A549 (cell line): Measurements from ENCODE around the gene PSMD5. TPM values are rescaled to one million over a fixed set of nuclear protein-coding genes. Genes with fewer than 3 reads are reported as not detected.
"Not testable (repeated sequence)": the region's sequence is repeated elsewhere in the genome, so short reads cannot be mapped to it uniquely, and the experiment has no call there.

Experiments used
- ATAC-seq, 2 experiments: fragments of 200-7000 bp in 1 of 2; fragments of >200 bp in 1 of 2; cut with Nextera tagmentation in 1 of 2; cut with Tn5 transposase in 1 of 2; 3 replicates each; pipeline versions ENCODE4 v1.8.0 to v1.9.1; 2018 to 2020; ENCODE audit warnings: mild to moderate bottlenecking in 1 of 2, moderate library complexity in 1 of 2
- CTCF ChIA-PET: fragments of 300-600 bp; sonication (Branson Sonifier 250); formaldehyde crosslinking; extraction: SDS; loops from one replicate; lab custom pipeline; 2021; ENCODE audit warnings: antibody characterized with exemption, inconsistent platforms; lab: Yijun Ruan, JAX
- POLR2A ChIA-PET: fragments of 350-600 bp; formaldehyde crosslinking; extraction: SDS; loops from one replicate; lab custom pipeline; 2021; ENCODE audit warnings: antibody characterized with exemption, inconsistent platforms; lab: Yijun Ruan, JAX
- DNase-seq, 2 experiments: peaks; one replicate each; pipeline versions ENCODE4 v3.0.0 to v3.0.0-alpha.2; 2011 to 2016; ENCODE audit warnings: low read depth in 1 of 2, low spot score in 1 of 2
- FAIRE-seq: peaks from 2 replicates; lab custom pipeline; 2011; peaks lifted over from hg19 to GRCh38; lab: Jason Lieb, UNC
- H3K27ac ChIP-seq, 2 experiments: fragments of >200 bp; sonication (Bioruptor Twin); formaldehyde crosslinking; 3 replicates each; pipeline ENCODE4 v1.5.1; 2016 to 2017
- H3K4me1 ChIP-seq: fragments of >200 bp; sonication (Bioruptor Twin); formaldehyde crosslinking; 3 replicates; pipeline ENCODE4 v1.6.1; 2016
- H3K4me2 ChIP-seq: fragments of >200 bp; sonication (Bioruptor Twin); formaldehyde crosslinking; 3 replicates; pipeline ENCODE4 v1.6.1; 2016
- H3K4me3 ChIP-seq: fragments of >200 bp; sonication (Bioruptor Twin); formaldehyde crosslinking; 3 replicates; pipeline ENCODE4 v1.5.1; 2016
- H3K9me3 ChIP-seq: fragments of >200 bp; sonication (Bioruptor Twin); formaldehyde crosslinking; 3 replicates; pipeline ENCODE4 v1.6.1; 2016
- CHD4 ChIP-seq: fragments of 200-600 bp; sonication (generic); IDR thresholded peaks from 2 replicates; pipeline ENCODE4 v1.6.1; 2016; ENCODE audit warnings: antibody characterized with exemption, mild to moderate bottlenecking, borderline replicate concordance
- EHF ChIP-seq: fragments of 250-450 bp; sonication (Bioruptor Pico); IDR thresholded peaks from 2 replicates; pipeline ENCODE4 v1.5.0; 2020; ENCODE audit warnings: mild to moderate bottlenecking
- FOSL2 ChIP-seq, 2 experiments: fragments of 450-650 bp in 1 of 2; fragments of >200 bp in 1 of 2; sonication (Bioruptor Twin) in 1 of 2; formaldehyde crosslinking; IDR thresholded peaks; 2 replicates each; pipeline versions ENCODE4 v1.5.0 to v1.6.1; 2016 to 2020; ENCODE audit warnings: mild to moderate bottlenecking in 1 of 2, moderate library complexity in 1 of 2
- KDM5A ChIP-seq: fragments of 200-600 bp; sonication (generic); IDR thresholded peaks from 2 replicates; pipeline ENCODE4 v1.6.1; 2016; ENCODE audit warnings: antibody characterized with exemption, mild to moderate bottlenecking
- MAZ ChIP-seq: fragments of 150-350 bp; IDR thresholded peaks from 2 replicates; pipeline ENCODE4 v1.6.1; 2014; ENCODE audit warnings: antibody characterized with exemption, low read depth, low read length, borderline replicate concordance
- MYC ChIP-seq: IDR thresholded peaks from 2 replicates; pipeline ENCODE4 v1.6.1; 2012; ENCODE audit warnings: mild to moderate bottlenecking, inconsistent platforms, low read length, improper control_type of control experiment, borderline replicate concordance
- NPAS2 ChIP-seq: fragments of 250-450 bp; sonication (Bioruptor Pico); IDR thresholded peaks from 2 replicates; pipeline ENCODE4 v1.8.0; 2022; ENCODE audit warnings: mild to moderate bottlenecking, moderate library complexity, borderline replicate concordance
- PHF8 ChIP-seq: fragments of 200-600 bp; sonication (generic); IDR thresholded peaks from 2 replicates; pipeline ENCODE4 v1.6.1; 2016; ENCODE audit warnings: low read depth, mild to moderate bottlenecking, antibody characterized with exemption, moderate library complexity, borderline replicate concordance
- POLR2AphosphoS2 ChIP-seq: conservative IDR thresholded peaks from 2 replicates; pipeline ENCODE4 v1.6.1; 2012; ENCODE audit warnings: low read length, improper control_type of control experiment, inconsistent platforms
- RAD21 ChIP-seq, 2 experiments: fragments of >200 bp in 1 of 2; sonication (Bioruptor Twin) in 1 of 2; formaldehyde crosslinking in 1 of 2; IDR thresholded peaks in 1 of 2; conservative IDR thresholded peaks in 1 of 2; 2 replicates in 1 of 2; 3 replicates in 1 of 2; pipeline ENCODE4 v1.6.1; 2012 to 2018; ENCODE audit warnings: inconsistent platforms in 1 of 2
- RARB ChIP-seq: fragments of 250-450 bp; sonication (Bioruptor Pico); IDR thresholded peaks from 2 replicates; pipeline ENCODE4 v1.8.0; 2021; ENCODE audit warnings: mild to moderate bottlenecking, moderate library complexity
- SREBF2 ChIP-seq: fragments of 450-650 bp; IDR thresholded peaks from 2 replicates; pipeline ENCODE4 v1.6.1; 2014; ENCODE audit warnings: mild to moderate bottlenecking, moderate library complexity
- TFCP2L1 ChIP-seq: fragments of 250-450 bp; sonication (Bioruptor Pico); IDR thresholded peaks from 2 replicates; pipeline ENCODE4 v1.5.0; 2021; ENCODE audit warnings: mild to moderate bottlenecking
- TP53 ChIP-seq: fragments of 250-450 bp; sonication (Bioruptor Pico); IDR thresholded peaks from 2 replicates; pipeline ENCODE4 v1.5.0; 2021; ENCODE audit warnings: mild to moderate bottlenecking, moderate library complexity
- WGBS: methylation state at CpG from one replicate; pipeline ENCODE4 v1.1.6; 2017; ENCODE audit errors: missing lambda C conversion rate; 5-methylcytosine and 5-hydroxymethylcytosine counted together
- polyA plus RNA-seq, 4 experiments: library from polyadenylated mRNA; depleted of rRNA in 3 of 4; stranded (reverse); fragments of >200 nt; fragmentation: RNase III in 1 of 4; extraction: RNeasy Plus Mini Kit Qiagen cat#74134 plus additional on column Dnase treatment in 1 of 4; gene quantifications; 2 replicates in 3 of 4; 3 replicates in 1 of 4; pipeline ENCODE4 v1.2.3, GENCODE V29; 2011 to 2017
- TF ChIP-seq, protein P1 (sequence below): fragments of 250-450 bp; sonication (Bioruptor Pico); IDR thresholded peaks from 2 replicates; pipeline ENCODE4 v1.5.0; 2020; ENCODE audit warnings: low read depth, mild to moderate bottlenecking, moderate library complexity
- TF ChIP-seq, protein P2 (sequence below): fragments of 150-350 bp; IDR thresholded peaks from 2 replicates; pipeline ENCODE4 v1.6.1; 2014; ENCODE audit warnings: low read depth, mild to moderate bottlenecking, low read length

The PSMD5 gene
- polyA plus RNA-seq, 2 of the 4 experiments (the other 2 are of a cell fraction) = 34.6 to 63.7 TPM

DNA sequence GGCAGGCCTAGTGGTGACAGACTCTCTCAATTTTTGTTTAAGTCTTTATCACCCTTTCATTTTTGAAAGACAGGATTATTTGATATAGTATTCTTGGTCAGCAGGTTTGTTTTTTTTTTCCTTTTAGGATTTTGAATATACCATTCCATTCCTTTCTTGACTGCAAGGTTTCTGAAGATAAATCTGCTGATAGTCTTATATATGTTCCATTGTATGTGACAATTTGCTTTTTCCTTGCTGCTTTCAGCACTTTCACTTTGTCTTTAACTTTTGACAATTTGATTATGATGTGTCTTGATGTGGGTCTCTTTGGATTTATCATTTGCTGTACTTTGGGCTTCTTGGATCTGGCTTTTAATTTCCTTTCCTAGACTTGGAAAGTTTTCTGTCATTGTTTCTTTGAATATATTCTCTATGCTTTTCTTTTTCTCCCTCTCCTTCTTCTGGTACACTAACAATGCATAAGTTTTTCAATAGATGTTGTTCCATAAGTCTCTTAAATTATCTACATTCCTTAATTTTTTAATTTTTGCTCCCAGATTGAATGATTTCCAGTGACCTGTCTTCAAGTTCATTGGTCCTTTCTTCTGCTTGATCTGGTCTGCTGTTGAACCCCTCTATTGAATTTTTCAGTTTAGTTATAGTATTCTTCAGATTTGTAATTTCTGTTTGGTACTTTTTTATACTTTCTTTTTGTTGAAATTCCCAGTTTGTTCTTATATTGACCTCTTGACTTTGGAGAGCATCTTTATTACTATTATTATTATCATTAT lies 34.9 kb downstream of the PSMD5 start:
- ChIA-PET POLR2A (no interaction called here), CTCF (interaction anchor here (0.7 to 1.1 kb wide), 3 partner anchors 15 to 52 kb away, joined by 3 to 4 read pairs (median 3); partner anchors contain the start of gene FBXW2)
- no peak for TF ChIP-seq PHF8
- TF ChIP-seq, protein P1, sequence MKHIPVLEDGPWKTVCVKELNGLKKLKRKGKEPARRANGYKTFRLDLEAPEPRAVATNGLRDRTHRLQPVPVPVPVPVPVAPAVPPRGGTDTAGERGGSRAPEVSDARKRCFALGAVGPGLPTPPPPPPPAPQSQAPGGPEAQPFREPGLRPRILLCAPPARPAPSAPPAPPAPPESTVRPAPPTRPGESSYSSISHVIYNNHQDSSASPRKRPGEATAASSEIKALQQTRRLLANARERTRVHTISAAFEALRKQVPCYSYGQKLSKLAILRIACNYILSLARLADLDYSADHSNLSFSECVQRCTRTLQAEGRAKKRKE (CRISPR knock-in tag) = no peak
- TF ChIP-seq EHF = no peak
- TF ChIP-seq NPAS2 = no peak
- no peak for TF ChIP-seq TP53 (CRISPR knock-in tag)
- TF ChIP-seq, protein P2, sequence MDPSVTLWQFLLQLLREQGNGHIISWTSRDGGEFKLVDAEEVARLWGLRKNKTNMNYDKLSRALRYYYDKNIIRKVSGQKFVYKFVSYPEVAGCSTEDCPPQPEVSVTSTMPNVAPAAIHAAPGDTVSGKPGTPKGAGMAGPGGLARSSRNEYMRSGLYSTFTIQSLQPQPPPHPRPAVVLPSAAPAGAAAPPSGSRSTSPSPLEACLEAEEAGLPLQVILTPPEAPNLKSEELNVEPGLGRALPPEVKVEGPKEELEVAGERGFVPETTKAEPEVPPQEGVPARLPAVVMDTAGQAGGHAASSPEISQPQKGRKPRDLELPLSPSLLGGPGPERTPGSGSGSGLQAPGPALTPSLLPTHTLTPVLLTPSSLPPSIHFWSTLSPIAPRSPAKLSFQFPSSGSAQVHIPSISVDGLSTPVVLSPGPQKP = no peak
- no peak for TF ChIP-seq RAD21 (conservative IDR thresholded peaks at IDR 0.05 in 1 of 2, IDR thresholded peaks at IDR 0.05 in 1 of 2)
- TF ChIP-seq SREBF2 = no peak
- no peak for TF ChIP-seq RARB (CRISPR knock-in tag)
- no peak for TF ChIP-seq MAZ
- FAIRE-seq (no peak), DNase-seq (no peak), ATAC-seq (no peak)
- H3K4me3 ChIP-seq = no peak overlapping the region
- H3K9me3 ChIP-seq = peaks cover 39% of the 10 kb centered on the region
- no peak overlapping the region for H3K27ac ChIP-seq
- no peaks in the 10 kb centered on the region for H3K4me1 ChIP-seq
- H3K4me2 ChIP-seq = no peak overlapping the region

DNA sequence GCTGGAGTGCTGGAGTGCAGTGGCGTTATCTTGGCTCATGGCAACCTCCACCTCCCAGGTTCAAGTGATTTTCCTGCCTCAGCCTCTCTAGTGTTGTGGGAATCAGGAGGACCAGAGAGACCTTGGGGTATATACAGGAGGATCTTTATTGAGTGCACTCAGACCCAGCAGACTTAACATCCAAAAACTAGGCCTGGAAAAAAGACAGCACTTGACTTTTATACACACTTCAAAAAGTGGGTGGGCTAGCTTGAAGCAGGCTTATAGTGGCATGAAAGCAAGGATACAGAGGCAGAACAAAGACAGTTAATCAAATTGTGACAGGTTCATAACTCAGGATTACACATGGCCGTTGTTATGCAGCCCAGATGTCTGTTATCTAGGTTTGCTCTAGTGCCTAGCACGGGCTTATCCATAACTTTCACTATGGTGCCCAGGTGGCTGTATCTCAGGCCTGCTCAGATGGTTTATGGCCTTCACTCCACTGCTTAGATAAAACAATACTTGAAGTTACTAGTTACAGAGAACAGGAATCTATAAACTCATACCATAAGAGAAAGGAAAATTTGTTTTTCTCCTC lies 37.8 kb downstream of the PSMD5 start:
- FAIRE-seq, POLR2A ChIA-PET, H3K4me2 ChIP-seq, DNase-seq, ATAC-seq, CTCF ChIA-PET, H3K4me1 ChIP-seq, H3K4me3 ChIP-seq, H3K27ac ChIP-seq: not testable (repeated sequence)
- 34% methylated on average over 3 of the region's 3 CpGs for WGBS
- H3K9me3 ChIP-seq = peaks cover 39% of the 10 kb centered on the region

DNA sequence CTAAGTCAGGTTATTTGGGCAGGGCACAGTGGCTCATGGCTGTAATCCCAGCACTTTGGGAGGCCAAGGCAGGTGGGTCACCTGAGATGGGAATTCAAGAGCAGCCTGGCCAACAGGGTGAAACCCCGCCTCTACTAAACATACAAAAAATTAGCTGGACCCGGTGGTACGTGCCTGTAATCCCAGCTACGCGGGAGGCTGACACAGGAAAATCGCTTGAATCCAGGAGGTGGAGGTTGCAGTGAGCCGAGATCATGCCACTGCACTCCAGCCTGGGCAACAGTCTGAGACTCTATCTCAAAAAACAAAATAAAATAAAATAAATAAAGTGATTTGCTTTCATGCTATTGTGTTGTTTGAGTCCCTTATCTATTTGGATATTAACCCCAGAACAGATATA lies 41.3 kb downstream of the PSMD5 start:
- ChIA-PET POLR2A (interaction anchor here (1.1 kb wide), 1 partner anchor 8 kb away, joined by 3 read pairs; the partner anchor contains the start of gene FBXW2), CTCF (interaction anchor here (0.7 to 1.2 kb wide), 2 partner anchors 16 to 71 kb away, joined by 3 to 4 read pairs; no protein-coding TSS in a partner anchor)
- peaks cover 15% of the 10 kb centered on the region for H3K9me3 ChIP-seq
- TF ChIP-seq NPAS2 = no peak
- TF ChIP-seq POLR2AphosphoS2 = no peak
- TF ChIP-seq MYC = no peak
- TF ChIP-seq FOSL2 (IDR thresholded peaks at IDR 0.05) = no peak
- no peak for TF ChIP-seq FOSL2 (CRISPR knock-in tag; IDR thresholded peaks at IDR 0.05)
- no peak for TF ChIP-seq TFCP2L1 (CRISPR knock-in tag)
- no peak for TF ChIP-seq KDM5A
- no peak for TF ChIP-seq CHD4
- TF ChIP-seq, protein P1 (CRISPR knock-in tag) = no peak
- H3K4me2 ChIP-seq = no peak overlapping the region
- no peak for FAIRE-seq
- no peaks in the 10 kb centered on the region for H3K4me1 ChIP-seq
- no peak overlapping the region for H3K27ac ChIP-seq
- 91% methylated on average over 7 of the region's 7 CpGs for WGBS
- ATAC-seq = no peak
- DNase-seq = no peak
- no peak overlapping the region for H3K4me3 ChIP-seq
